GM10266 (cell line): ENCODE data around the gene RNASET2.
"Not testable (repeated sequence)": the region's sequence is repeated elsewhere in the genome, so short reads cannot be mapped to it uniquely, and the experiment has no call there.

Experiments
- DNase-seq: peaks from one replicate; pipeline ENCODE4 v3.0.0; 2012; ENCODE audit errors: extremely low spot score
- TF ChIP-seq, protein P1 (sequence below): IDR thresholded peaks from 2 replicates; pipeline ENCODE4 v1.5.1; 2012; ENCODE audit warnings: mild to moderate bottlenecking, low read depth; ENCODE audit not compliant: control insufficient read depth, insufficient read depth; ENCODE audit errors: missing control alignments

RNASET2 gene

DNA sequence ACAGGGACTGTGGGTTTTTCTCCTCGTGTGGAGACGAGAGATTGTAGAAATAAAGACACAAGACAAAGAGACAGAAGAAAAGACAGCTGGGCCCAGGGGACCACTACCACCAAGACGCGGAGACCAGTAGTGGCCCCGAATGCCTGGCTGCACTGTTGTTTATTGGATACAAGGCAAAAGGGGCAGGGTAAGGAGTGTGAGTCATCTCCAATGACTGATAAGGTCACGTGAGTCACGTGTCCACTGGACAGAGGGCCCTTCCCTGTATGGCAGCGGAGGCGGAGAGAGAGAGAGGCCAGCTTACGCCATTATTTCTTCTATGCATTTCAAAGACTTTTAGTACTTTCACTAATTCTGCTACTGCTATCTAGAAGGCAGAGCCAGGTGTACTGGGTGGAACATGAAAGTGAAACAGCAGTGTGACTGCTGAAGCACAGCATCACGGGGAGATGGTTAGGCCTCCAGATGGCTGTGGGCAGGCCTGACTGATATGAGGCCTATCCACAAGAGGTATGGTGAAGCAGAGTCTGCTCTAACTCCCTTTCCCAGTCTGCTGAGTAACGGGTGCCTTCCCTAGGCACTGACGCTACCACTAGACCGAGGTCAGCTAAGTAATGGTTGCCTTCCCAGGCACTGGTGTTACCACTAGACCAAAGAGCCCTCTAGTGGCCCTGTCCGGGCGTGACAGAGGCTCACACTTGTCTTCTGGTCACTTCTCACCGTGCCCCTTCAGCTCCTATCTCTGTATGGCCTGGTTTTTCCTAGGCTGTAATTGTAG is 5.3 kb downstream of the RNASET2 start:
- TF ChIP-seq, protein P1, sequence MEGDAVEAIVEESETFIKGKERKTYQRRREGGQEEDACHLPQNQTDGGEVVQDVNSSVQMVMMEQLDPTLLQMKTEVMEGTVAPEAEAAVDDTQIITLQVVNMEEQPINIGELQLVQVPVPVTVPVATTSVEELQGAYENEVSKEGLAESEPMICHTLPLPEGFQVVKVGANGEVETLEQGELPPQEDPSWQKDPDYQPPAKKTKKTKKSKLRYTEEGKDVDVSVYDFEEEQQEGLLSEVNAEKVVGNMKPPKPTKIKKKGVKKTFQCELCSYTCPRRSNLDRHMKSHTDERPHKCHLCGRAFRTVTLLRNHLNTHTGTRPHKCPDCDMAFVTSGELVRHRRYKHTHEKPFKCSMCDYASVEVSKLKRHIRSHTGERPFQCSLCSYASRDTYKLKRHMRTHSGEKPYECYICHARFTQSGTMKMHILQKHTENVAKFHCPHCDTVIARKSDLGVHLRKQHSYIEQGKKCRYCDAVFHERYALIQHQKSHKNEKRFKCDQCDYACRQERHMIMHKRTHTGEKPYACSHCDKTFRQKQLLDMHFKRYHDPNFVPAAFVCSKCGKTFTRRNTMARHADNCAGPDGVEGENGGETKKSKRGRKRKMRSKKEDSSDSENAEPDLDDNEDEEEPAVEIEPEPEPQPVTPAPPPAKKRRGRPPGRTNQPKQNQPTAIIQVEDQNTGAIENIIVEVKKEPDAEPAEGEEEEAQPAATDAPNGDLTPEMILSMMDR: peak; percentile 68
- DNase-seq: peak; percentile 64

DNA sequence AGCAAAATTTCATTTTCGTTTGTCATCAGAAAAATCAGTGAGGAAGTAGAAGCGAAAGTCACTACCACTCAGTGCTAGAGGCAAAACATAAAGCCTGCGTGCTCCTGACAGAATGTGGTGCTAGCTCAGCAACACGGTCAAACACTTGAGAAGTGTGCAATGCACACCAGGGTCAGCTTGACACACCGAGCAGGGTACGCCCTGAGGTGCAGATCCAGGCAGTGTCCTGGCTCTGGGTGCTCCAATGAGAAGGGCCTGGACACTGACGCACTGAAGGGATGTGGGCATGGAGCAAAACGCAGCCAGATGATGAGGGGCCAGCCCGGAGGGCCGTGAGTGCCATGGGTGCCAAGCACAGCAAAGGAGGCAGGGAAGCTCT is 5.9 kb downstream of the RNASET2 start:
- TF ChIP-seq, protein P1: no peak
- peak; percentile 70 for DNase-seq

DNA sequence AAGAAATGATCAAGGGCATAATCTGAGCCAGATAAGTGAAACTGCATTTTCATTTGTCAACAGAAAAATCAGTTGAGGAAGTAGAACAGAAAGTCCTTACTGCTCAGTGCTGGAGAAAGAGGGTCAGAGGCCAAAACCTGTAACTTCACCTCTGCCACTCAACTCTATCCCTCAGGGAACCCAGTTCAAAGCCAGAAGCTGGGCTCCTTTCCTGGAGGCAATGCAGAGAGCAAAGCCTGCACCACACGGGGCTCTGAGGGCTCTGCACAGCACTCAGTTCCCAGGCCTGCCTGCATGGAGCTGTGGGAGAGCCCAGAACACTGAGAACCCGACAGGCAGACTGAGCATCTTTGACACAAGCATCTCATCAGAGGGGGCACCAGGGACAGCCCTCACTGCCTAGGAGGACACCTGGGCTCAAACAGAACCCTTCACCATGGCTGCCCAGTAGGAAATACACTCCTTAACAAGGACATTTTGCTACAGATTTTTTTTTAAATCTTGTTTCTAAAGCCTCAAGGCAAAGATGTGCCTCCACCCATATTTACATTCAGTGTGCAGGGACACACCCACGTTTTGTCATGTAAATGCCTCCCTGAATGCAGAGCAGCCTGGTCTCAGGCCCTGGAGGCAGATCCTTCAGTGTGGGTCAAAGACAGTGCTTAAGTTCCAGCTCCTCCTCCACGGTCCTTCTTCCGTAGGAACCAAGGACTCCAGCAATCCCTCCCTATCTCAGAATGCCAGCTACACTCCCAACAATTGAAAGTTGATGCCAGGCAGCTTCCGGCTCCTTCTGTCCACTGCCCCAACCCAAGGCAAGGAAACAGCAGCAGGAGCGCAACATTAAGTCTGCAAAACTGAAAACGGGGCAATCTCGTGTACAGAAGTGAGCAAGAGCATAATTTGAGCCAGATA is 6.6 kb downstream of the RNASET2 start:
- no peak for DNase-seq
- TF ChIP-seq, protein P1: no peak

DNA sequence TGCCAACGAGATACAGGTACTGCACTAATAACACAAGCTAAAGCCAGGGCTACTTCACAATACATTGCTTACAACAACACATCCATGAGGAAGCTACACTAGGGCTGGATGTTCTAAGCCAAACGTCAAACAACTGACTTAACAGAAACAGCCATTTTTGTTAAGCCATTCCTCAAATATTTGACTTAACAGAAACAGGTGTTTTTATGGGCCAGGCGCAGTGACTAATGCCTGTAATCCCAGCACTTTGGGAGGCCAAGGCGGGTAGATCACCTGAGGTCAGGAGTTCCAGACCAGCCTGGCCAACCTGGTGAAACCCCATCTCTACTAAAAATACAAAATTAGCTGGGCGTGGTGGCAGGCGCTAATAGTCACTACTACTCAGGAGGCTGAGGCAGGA is 7.6 kb downstream of the RNASET2 start:
- DNase-seq: not testable (repeated sequence)

DNA sequence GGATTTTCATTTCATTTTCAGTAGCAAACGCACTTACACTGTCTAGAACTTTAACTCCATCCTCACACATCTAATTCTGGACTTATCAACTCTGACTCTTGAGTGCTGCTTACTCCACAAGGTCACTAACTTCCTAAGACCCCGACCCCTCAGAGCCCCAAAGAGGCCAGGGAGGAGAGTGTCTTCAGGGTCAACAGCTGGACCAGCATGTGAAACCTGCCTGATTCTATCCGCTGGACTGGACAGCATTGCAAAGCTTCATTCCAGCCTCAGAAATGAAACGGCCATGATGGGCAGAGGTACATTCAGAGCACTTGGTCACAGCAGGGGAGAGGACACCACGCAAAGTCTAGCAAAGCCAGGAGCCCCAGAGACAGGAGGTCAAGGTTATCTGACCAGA is 9.1 kb downstream of the RNASET2 start:
- TF ChIP-seq, protein P1: no peak
- no peak for DNase-seq

DNA sequence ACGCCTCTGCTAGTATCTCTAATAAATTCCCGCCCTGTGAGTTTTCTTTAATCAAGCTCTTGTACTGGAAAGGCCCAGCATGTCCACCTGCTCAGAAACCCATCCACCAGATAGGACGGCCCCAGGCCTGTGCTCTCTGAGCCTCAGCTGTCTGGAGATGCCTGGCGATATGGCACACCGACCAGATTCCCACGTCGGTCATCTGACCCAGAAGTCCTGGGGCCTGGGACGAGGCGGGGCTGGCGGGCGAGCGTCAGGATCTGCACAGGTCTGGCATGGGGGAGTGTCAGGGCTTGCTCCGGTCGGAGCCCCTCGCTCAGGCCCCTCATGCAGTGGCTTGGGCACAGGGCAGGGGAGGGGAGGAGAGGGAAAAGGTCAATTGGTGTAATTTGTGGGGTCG is 10.2 kb downstream of the RNASET2 start:
- DNase-seq: no peak
- TF ChIP-seq, protein P1: no peak

DNA sequence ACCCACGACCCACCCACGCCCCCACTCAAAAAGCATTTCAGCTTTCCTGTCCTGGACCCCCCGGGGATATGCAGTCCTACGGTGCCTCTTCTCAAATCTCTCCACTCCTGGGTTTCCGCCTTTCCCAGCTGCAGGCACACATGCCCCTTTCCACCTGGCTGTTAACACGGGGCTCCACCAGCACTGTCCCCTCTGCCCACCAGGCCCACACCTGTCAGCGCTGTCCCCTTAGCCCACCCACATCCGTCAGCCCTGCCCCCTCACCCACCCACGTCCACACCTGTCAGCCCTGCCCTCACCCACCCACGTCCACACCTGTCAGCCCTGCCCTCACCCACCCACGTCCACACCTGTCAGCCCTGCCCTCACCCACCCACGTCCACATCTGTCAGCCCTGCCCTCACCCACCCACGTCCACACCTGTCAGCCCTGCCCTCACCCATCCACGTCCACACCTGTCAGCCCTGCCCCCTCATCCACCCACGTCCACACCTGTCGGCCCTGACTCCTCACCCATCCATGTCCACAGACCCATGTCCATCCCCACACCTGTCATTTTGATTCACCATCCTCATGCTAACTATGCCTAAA is 11.6 kb downstream of the RNASET2 start:
- TF ChIP-seq, protein P1: no peak
- no peak for DNase-seq
